ENCODE measurements around the gene STK25. TPM values are rescaled to one million over a fixed set of nuclear protein-coding genes. Genes with fewer than 3 reads are reported as not detected.

The STK25 gene
- 201 and 268 TPM in 2 replicates for total RNA-seq (2021)
- Bru-seq, nascent RNA, result percentile 72 among the genes with signal in this experiment
- BruChase-seq, experiment 1, labeled RNA remaining after a 2-hour chase, result percentile 83 among the genes with signal in this experiment
- percentile 84 among the genes with signal in this experiment for BruChase-seq, experiment 2, labeled RNA remaining after a 6-hour chase
- long read RNA-seq, full-length matches to known transcripts, result 325 of 463 reads
- long read RNA-seq, partial matches to known transcripts, result 58 of 463 reads
- long read RNA-seq, other reads (novel, unspliced or antisense), result 80 of 463 reads

DNA sequence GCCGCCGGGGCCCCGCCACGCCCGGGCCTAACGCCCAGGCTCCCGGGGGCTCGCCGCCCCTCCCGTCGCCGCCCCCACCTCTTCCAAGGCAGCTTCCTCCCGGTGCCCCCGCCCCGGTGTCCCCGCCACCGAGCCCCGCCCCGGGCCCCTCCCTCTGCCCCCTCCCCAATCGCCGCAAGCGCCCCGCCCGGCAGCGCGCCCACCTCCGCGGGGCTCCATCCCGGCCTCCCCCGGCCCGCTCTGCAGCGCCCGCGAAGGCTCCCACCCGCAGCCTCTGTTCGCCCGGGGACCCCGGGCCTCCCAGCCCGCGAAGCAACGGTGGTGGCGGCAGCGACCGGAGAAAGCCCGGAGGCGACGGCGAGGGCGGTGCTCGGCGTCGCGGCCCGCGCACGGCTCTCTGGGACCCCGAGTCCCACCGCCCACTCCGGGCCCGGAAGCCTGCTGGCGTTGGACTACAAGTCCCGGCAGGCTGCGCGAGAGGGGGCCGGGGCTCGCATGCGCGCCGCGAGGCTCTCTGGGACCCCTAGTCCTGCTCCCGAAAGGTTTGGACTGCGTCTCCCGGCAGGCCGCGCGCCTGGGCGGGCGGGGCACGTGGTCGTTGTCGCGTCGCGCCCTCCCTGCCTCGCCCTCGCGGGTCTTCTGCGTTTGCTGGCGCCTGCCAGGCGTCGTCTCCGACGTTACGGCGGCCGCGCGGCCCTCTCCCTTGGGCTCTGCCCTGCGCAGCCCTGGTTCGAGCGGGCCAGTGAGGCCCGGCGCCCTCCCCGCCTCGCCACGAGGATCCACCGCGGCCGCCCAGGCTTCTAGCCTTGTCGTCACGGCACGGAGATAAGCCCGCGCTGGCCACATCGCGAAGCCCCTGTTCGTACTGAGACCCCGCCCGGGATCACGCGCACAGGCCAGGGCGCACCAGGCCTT, at the start of gene STK25:
STK25 (minus strand) TSS at position 345 of the 915 bp plus-strand sequence. CDS start 549 bp downstream, outside the sequence.
- ChIA-PET POLR2A (ENCODE audit: unreplicated experiment) (interaction anchor here (0.6 kb wide), 2 partner anchors 148 to 521 kb away, joined by 4 to 8 read pairs; no protein-coding TSS in a partner anchor), CTCF (interaction anchor here (0.6 kb wide), 5 partner anchors 12 to 561 kb away, joined by 3 to 9 read pairs (median 4); no protein-coding TSS in a partner anchor)
- TF ChIP-seq EZH2 (IDR thresholded peaks at IDR 0.05; ENCODE audit: low read depth), result no peak
- TF ChIP-seq, protein P1, sequence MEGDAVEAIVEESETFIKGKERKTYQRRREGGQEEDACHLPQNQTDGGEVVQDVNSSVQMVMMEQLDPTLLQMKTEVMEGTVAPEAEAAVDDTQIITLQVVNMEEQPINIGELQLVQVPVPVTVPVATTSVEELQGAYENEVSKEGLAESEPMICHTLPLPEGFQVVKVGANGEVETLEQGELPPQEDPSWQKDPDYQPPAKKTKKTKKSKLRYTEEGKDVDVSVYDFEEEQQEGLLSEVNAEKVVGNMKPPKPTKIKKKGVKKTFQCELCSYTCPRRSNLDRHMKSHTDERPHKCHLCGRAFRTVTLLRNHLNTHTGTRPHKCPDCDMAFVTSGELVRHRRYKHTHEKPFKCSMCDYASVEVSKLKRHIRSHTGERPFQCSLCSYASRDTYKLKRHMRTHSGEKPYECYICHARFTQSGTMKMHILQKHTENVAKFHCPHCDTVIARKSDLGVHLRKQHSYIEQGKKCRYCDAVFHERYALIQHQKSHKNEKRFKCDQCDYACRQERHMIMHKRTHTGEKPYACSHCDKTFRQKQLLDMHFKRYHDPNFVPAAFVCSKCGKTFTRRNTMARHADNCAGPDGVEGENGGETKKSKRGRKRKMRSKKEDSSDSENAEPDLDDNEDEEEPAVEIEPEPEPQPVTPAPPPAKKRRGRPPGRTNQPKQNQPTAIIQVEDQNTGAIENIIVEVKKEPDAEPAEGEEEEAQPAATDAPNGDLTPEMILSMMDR (conservative IDR thresholded peaks at IDR 0.05), result no peak
- peak; percentile 96 to 100 for DNase-seq
- Histone ChIP-seq H3F3A (ENCODE audit: insufficient read depth, low read depth) (peaks cover 7% of the 10 kb centered on the region; the same call in 1 of the 2 replicates), H3K79me2 (ENCODE audit: low read depth) (peaks cover 50% of the 10 kb centered on the region), H3K9me3 (ENCODE audit: insufficient read depth, low read depth) (no peaks in the 10 kb centered on the region), H3K27me3 (ENCODE audit: insufficient read depth, low read depth) (no peaks in the 10 kb centered on the region), H3K4me2 (peak within 1 kb of the TSS; percentile 97), H3K27ac (peak within 1 kb of the TSS; percentile 52; the same call in 1 of the 2 replicates), H2AFZ (peak within 1 kb of the TSS; percentile 99), H3K36me3 (ENCODE audit: low read depth) (peaks cover 5% of the 10 kb centered on the region; the same call in 1 of the 2 replicates), H4K20me1 (ENCODE audit: insufficient read depth) (peaks cover 37% of the 10 kb centered on the region), H3K9me2 (ENCODE audit: insufficient read depth) (no peaks in the 10 kb centered on the region), H3K4me3 (peak within 1 kb of the TSS; percentile 97), H3K4me1 (replicated peaks; ENCODE audit: insufficient read depth) (peaks cover 19% of the 10 kb centered on the region)
- BruUV-seq (replicated peaks), result no TSS peak
- intact Hi-C loops (cut with micrococcal nuclease; ENCODE audit: unreplicated experiment), result loop anchor here (1.0 to 5.0 kb wide), 8 partner anchors 36 to 191 kb away; partner anchors contain the start of genes ATG4B, FARP2, HDLBP and SEPTIN2

DNA sequence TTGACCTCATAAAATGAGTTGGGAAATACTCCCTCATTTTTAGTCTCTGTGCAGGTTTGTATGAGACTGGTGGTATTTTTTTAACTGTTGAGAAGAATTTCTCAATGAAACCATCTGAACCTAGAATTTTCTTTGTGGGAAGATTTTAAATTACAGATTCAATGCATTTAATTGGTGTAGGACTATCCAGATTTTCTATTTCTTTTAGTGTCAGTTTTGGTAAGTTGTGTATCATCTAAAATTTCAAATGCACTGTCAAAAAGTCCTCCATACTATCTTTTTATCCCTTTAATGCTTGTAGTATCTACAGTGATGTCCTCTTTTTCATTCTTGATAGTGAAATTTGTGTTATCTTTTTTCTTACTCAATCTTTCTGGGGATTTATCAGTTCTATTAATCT, 48.4 kb upstream of the STK25 start:
- POLR2A ChIA-PET (ENCODE audit: unreplicated experiment), result no interaction called here
- Histone ChIP-seq H4K20me1 (ENCODE audit: insufficient read depth) (no peaks in the 10 kb centered on the region), H3K36me3 (ENCODE audit: low read depth) (no peaks in the 10 kb centered on the region), H3K4me1 (replicated peaks; ENCODE audit: insufficient read depth) (peaks cover 14% of the 10 kb centered on the region), H3K79me2 (ENCODE audit: low read depth) (no peaks in the 10 kb centered on the region), H3K9me2 (ENCODE audit: insufficient read depth) (no peaks in the 10 kb centered on the region), H3K9me3 (ENCODE audit: insufficient read depth, low read depth) (peaks cover 6% of the 10 kb centered on the region; the same call in 1 of the 2 replicates), H3K4me2 (no peak overlapping the region), H2AFZ (no peak overlapping the region), H3K27me3 (ENCODE audit: insufficient read depth, low read depth) (no peaks in the 10 kb centered on the region), H3F3A (ENCODE audit: insufficient read depth, low read depth) (0 out of 2 replicates have a peak, but pooled peaks cover 4% of the 10 kb centered on the region), H3K4me3 (no peak overlapping the region), H3K27ac (no peak overlapping the region)
- no peak for DNase-seq
- BruUV-seq (replicated peaks), result no TSS peak
- CTCF ChIA-PET, result interaction anchor here (0.6 to 0.7 kb wide), 2 partner anchors 48 to 131 kb away, joined by 6 to 9 read pairs; no protein-coding TSS in a partner anchor
- intact Hi-C loops (cut with micrococcal nuclease; ENCODE audit: unreplicated experiment), result loop anchor here (1.0 kb wide), 1 partner anchor 48 kb away; the partner anchor contains the start of gene STK25
- no peak for TF ChIP-seq EZH2 (IDR thresholded peaks at IDR 0.05; ENCODE audit: low read depth)
- TF ChIP-seq, protein P1 (conservative IDR thresholded peaks at IDR 0.05), result no peak

DNA sequence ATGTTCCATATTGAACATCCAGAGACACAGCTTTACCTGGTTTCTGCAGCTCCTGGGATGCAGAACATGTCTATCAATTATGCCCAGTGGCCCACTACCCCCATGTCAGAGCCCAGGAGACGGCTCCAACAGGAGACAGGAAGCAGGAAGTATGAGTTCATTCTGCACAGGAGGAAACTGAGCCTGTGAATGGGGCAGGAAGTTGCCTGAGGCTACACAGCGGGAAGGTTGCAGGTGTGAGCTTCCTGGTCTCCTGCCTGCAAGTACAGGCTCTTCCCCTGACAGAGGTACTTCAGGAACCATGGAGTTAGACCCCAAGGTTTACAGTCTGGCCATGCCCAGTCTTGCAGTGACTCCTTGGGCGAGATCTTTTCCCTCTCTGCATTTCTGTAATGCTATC, 47.3 kb upstream of the STK25 start:
- Histone ChIP-seq H3K4me3 (no peak overlapping the region), H3K36me3 (ENCODE audit: low read depth) (no peaks in the 10 kb centered on the region), H2AFZ (no peak overlapping the region), H3K79me2 (ENCODE audit: low read depth) (no peaks in the 10 kb centered on the region), H3K27me3 (ENCODE audit: insufficient read depth, low read depth) (no peaks in the 10 kb centered on the region; the same call in 1 of the 2 replicates), H3F3A (ENCODE audit: insufficient read depth, low read depth) (0 out of 2 replicates have a peak, but pooled peaks cover 2% of the 10 kb centered on the region), H3K4me1 (replicated peaks; ENCODE audit: insufficient read depth) (peaks cover 12% of the 10 kb centered on the region; the same call in 1 of the 2 replicates), H3K4me2 (no peak overlapping the region), H3K9me3 (ENCODE audit: insufficient read depth, low read depth) (peaks cover 6% of the 10 kb centered on the region; the same call in 1 of the 2 replicates), H3K27ac (no peak overlapping the region), H4K20me1 (ENCODE audit: insufficient read depth) (no peaks in the 10 kb centered on the region), H3K9me2 (ENCODE audit: insufficient read depth) (no peaks in the 10 kb centered on the region)
- TF ChIP-seq, protein P1 (conservative IDR thresholded peaks at IDR 0.05), result no peak
- no peak for TF ChIP-seq EZH2 (IDR thresholded peaks at IDR 0.05; ENCODE audit: low read depth)
- BruUV-seq (replicated peaks), result no TSS peak
- CTCF ChIA-PET, result interaction anchor here (0.6 kb wide), 1 partner anchor 180 kb away, joined by 3 read pairs; no protein-coding TSS in a partner anchor
- DNase-seq, result peak; percentile 43 to 73
- POLR2A ChIA-PET (ENCODE audit: unreplicated experiment), result no interaction called here
- intact Hi-C loops (cut with micrococcal nuclease; ENCODE audit: unreplicated experiment), result no loop called here
